Pancreas (tissue), 10 donors: Measurements from ENCODE around the gene KSR2. TPM values are rescaled to one million over a fixed set of nuclear protein-coding genes. Genes with fewer than 3 reads are reported as not detected.
A peak's percentile ranks its signal among the peaks of the same experiment; 100 is the strongest.

Source experiments
- ATAC-seq, 4 donors: fragments of 200-7000 bp; cut with Tn5 transposase; one replicate each; pipeline versions ENCODE4 v1.8.0 to v1.9.1; 2020; ENCODE audit warnings: mild to moderate bottlenecking in 4 of 4, moderate library complexity in 4 of 4
- DNase-seq, 6 donors: peaks; one replicate each; pipeline ENCODE4 v3.0.0-alpha.2; 2020
- FAIRE-seq: peaks from 2 replicates; lab custom pipeline; 2012; peaks lifted over from hg19 to GRCh38; lab: Jason Lieb, UNC
- H3K27ac ChIP-seq, 4 donors: fragments of 200-600 bp; sonication (generic); 1 replicate in 3 of 4; 2 replicates in 1 of 4; pipeline versions ENCODE4 v1.5.0 to v1.8.0; 2020
- H3K27me3 ChIP-seq, 4 donors: fragments of 200-600 bp; one replicate each; pipeline ENCODE4 v1.8.0; 2021
- H3K36me3 ChIP-seq, 3 donors: fragments of 200-600 bp; sonication (generic) in 1 of 3; one replicate each; pipeline versions ENCODE4 v1.5.0 to v1.8.0; 2020 to 2021
- H3K4me1 ChIP-seq, 3 donors: fragments of 200-600 bp; one replicate each; pipeline ENCODE4 v1.8.0; 2021
- H3K4me3 ChIP-seq, 4 donors: fragments of 200-600 bp; sonication (generic) in 2 of 4; one replicate each; pipeline versions ENCODE4 v1.5.0 to v1.8.0; 2020 to 2021
- H3K9me3 ChIP-seq, 4 donors: fragments of 200-600 bp; one replicate each; pipeline ENCODE4 v1.8.0; 2021
- CTCF ChIP-seq, 4 donors: fragments of 200-600 bp; sonication (generic) in 3 of 4; IDR thresholded peaks; one replicate each; pipeline versions ENCODE4 v1.5.0 to v1.8.0; 2021; ENCODE audit warnings: antibody characterized with exemption in 4 of 4
- WGBS, 2 donors: extraction: QIAGEN DNeasy Blood & Tissue Kit; methylation state at CpG; one replicate each; pipeline ENCODE4 v1.1.7; 2013; 5-methylcytosine and 5-hydroxymethylcytosine counted together
- intact Hi-C, 3 donors: fragments of 100-400 bp; cut with DNase I; formaldehyde crosslinking; loops; one replicate each; pipeline versions ENCODE4 v1.11.1 to v1.14.2; 2022
- polyA plus RNA-seq, 2 donors: library from polyadenylated mRNA; stranded (reverse); fragments of 200-250 nt; gene quantifications; one replicate each; pipeline ENCODE4 v1.2.3, GENCODE V29; 2013
- total RNA-seq, 6 donors: library from RNA; stranded (reverse); fragmentation: NEBNext Ultra II Directional in 4 of 6; extraction: Animal tissue kit (Norgen Biotek cat#: 25700) in 4 of 6; gene quantifications; one replicate each; pipeline versions ENCODE4 v1.2.1 to v1.2.4, GENCODE V29; 2021 to 2023
- donor health status: healthy with polysubstance abuse.
- donor health status: DM: no; HTN: no; CAD: no; lungs with moderate emphysema.
- donor health status: DM: no; HTN: no; CAD: no.
- donor health status: control.
- donor health status: control.
- donor health status: Bipolar disorder and iron deficiency.
- donor health status: DM: yes; HTN: yes; CAD: no.
- donor health status: DM: no; HTN: no; CAD: no.
- donor health status: DM: no; HTN: no; CAD: no.
- donor health status: DM: yes; HTN: yes; CAD: no.

KSR2 gene
- total and polyA plus RNA-seq, 8 donors, result 0.68 to 1.8 (median 1.3) TPM

- no peak for ATAC-seq
Observed at GRCh38 chr12:117453961-117454360, 514.8 kb downstream of the KSR2 start.

GRCh38 chr12:117452112-117452511 lies 516.7 kb downstream of the KSR2 start:
- WGBS, 2 donors, result 83 to 87% methylated on average over 6 of the region's 6 CpGs
- intact Hi-C loops, result no loop called here
- H3K27me3 ChIP-seq, result no peaks in the 10 kb centered on the region
- H3K4me1 ChIP-seq, result no peaks in the 10 kb centered on the region
- H3K9me3 ChIP-seq, result no peaks in the 10 kb centered on the region
- no peak overlapping the region for H3K27ac ChIP-seq
- ATAC-seq (no peak), FAIRE-seq (no peak), DNase-seq (no peak)
- no peak for TF ChIP-seq CTCF (IDR thresholded peaks at IDR 0.05)
- H3K4me3 ChIP-seq, result no peak overlapping the region
- no peaks in the 10 kb centered on the region for H3K36me3 ChIP-seq

More at GRCh38 chr12:117453961-117454360, 514.8 kb downstream of the KSR2 start:
- H3K27ac ChIP-seq, result no peak overlapping the region
- H3K4me3 ChIP-seq, result no peak overlapping the region
- no peak for DNase-seq
- WGBS, 2 donors, result 74 to 87% methylated on average over 4 of the region's 4 CpGs
- no peaks in the 10 kb centered on the region for H3K36me3 ChIP-seq
- intact Hi-C loops, result no loop called here
- H3K27me3 ChIP-seq, result no peaks in the 10 kb centered on the region
- TF ChIP-seq CTCF (IDR thresholded peaks at IDR 0.05), result no peak
- H3K4me1 ChIP-seq, result no peaks in the 10 kb centered on the region
- no peak for FAIRE-seq
- no peaks in the 10 kb centered on the region for H3K9me3 ChIP-seq

- 60 to 64% methylated on average over 5 of the region's 5 CpGs for WGBS, 2 donors
- Histone ChIP-seq H3K27me3 (no peaks in the 10 kb centered on the region), H3K27ac (no peak overlapping the region), H3K4me1 (no peaks in the 10 kb centered on the region), H3K9me3 (no peaks in the 10 kb centered on the region), H3K4me3 (no peak overlapping the region), H3K36me3 (no peaks in the 10 kb centered on the region)
- FAIRE-seq (no peak), DNase-seq (no peak), ATAC-seq (peak in 2 of 4 donors; percentile 32 to 36)
- intact Hi-C loops, result no loop called here
- no peak for TF ChIP-seq CTCF (IDR thresholded peaks at IDR 0.05)
Observed at GRCh38 chr12:117450209-117450608, 518.6 kb downstream of the KSR2 start.

- TF ChIP-seq CTCF (IDR thresholded peaks at IDR 0.05), result no peak
- peak in 3 of 4 donors; percentile 61 to 74 (median 74) for ATAC-seq
Observed at GRCh38 chr12:117447665-117448366, 521.0 kb downstream of the KSR2 start.

GRCh38 chr12:117444781-117445180 lies 524.0 kb downstream of the KSR2 start:
- Histone ChIP-seq H3K4me3 (no peak overlapping the region), H3K9me3 (no peaks in the 10 kb centered on the region), H3K4me1 (no peaks in the 10 kb centered on the region), H3K27ac (no peak overlapping the region), H3K27me3 (no peaks in the 10 kb centered on the region), H3K36me3 (no peaks in the 10 kb centered on the region)
- 84 to 85% methylated on average over 4 of the region's 4 CpGs for WGBS, 2 donors
- intact Hi-C loops, result no loop called here
- ATAC-seq (no peak), FAIRE-seq (no peak), DNase-seq (no peak)
- no peak for TF ChIP-seq CTCF (IDR thresholded peaks at IDR 0.05)

More at GRCh38 chr12:117447665-117448366, 521.0 kb downstream of the KSR2 start:
- DNase-seq (peak in 1 of 6 donors; percentile 9), FAIRE-seq (no peak)
- Histone ChIP-seq H3K27ac (peak overlapping the region in 3 of 4 donors; percentile 5 to 17 (median 9)), H3K4me1 (no peaks in the 10 kb centered on the region), H3K36me3 (no peaks in the 10 kb centered on the region), H3K27me3 (no peaks in the 10 kb centered on the region), H3K4me3 (no peak overlapping the region), H3K9me3 (no peaks in the 10 kb centered on the region)
- intact Hi-C loops, result no loop called here
- WGBS, 2 donors, result 76 to 88% methylated on average over 6 of the region's 6 CpGs
